H1 (cell line): Measurements from ENCODE around the gene FOXN3. TPM values are rescaled to one million over a fixed set of nuclear protein-coding genes. Genes with fewer than 3 reads are reported as not detected.

ENCODE experiments used
- CTCF ChIA-PET: fragments of 300-600 bp; sonication (Branson Sonifier 250); formaldehyde crosslinking; loops from one replicate; lab custom pipeline; 2021; ENCODE audit not compliant: partially characterized antibody; lab: Charles Lee
- POLR2A ChIA-PET: fragments of 300-600 bp; sonication (Branson Sonifier 250); formaldehyde crosslinking; loops from one replicate; lab custom pipeline; 2021; ENCODE audit warnings: inconsistent platforms; ENCODE audit not compliant: partially characterized antibody; lab: Charles Lee
- DNase-seq, 2 experiments: peaks; one replicate each; pipeline versions ENCODE4 v3.0.0 to v3.0.0-alpha.2; 2010 to 2022; ENCODE audit warnings: low spot score in 2 of 2, low read depth in 1 of 2, mixed read lengths in 1 of 2
- FAIRE-seq: peaks from 2 replicates; lab custom pipeline; 2011; peaks lifted over from hg19 to GRCh38; lab: Jason Lieb, UNC
- H2AFZ ChIP-seq: 2 replicates; pipeline ENCODE4 v1.8.1; 2012; ENCODE audit warnings: low read length, inconsistent platforms
- H2AK5ac ChIP-seq: 2 replicates; pipeline ENCODE4 v1.6.1; 2013; ENCODE audit warnings: low read depth, low read length
- H2BK120ac ChIP-seq: replicated peaks from 2 replicates; pipeline ENCODE3; 2013; ENCODE audit warnings: low read depth, low read length, inconsistent platforms
- H2BK12ac ChIP-seq: 2 replicates; pipeline ENCODE4 v1.6.1; 2013; ENCODE audit warnings: low read depth, low read length
- H2BK15ac ChIP-seq: 2 replicates; pipeline ENCODE4 v1.6.1; 2013; ENCODE audit warnings: low read length
- H2BK20ac ChIP-seq: 2 replicates; pipeline ENCODE4 v1.6.1; 2013; ENCODE audit warnings: low read length
- H2BK5ac ChIP-seq: 2 replicates; pipeline ENCODE4 v1.6.1; 2013; ENCODE audit warnings: low read depth, low read length
- H3K14ac ChIP-seq: 2 replicates; pipeline ENCODE4 v1.6.1; 2013; ENCODE audit warnings: inconsistent platforms; ENCODE audit not compliant: insufficient read length
- H3K18ac ChIP-seq: 2 replicates; pipeline ENCODE4 v1.6.1; 2013; ENCODE audit warnings: low read length; ENCODE audit errors: extremely low read depth
- H3K23ac ChIP-seq: 2 replicates; pipeline ENCODE4 v1.6.1; 2013; ENCODE audit warnings: inconsistent platforms; ENCODE audit not compliant: insufficient read length
- H3K23me2 ChIP-seq: 2 replicates; pipeline ENCODE4 v1.6.1; 2013; ENCODE audit warnings: low read depth, low read length
- H3K27ac ChIP-seq: 2 replicates; pipeline ENCODE4 v1.6.1; 2011; ENCODE audit warnings: low read depth, low read length, inconsistent platforms
- H3K27me3 ChIP-seq, 4 experiments: replicated peaks in 1 of 4; 1 replicate in 1 of 4; 2 replicates in 3 of 4; pipeline versions ENCODE4 v1.6.1 to v1.8.1; 2011 to 2013; ENCODE audit warnings: low read length in 3 of 4, mild to moderate bottlenecking in 3 of 4, inconsistent platforms in 2 of 4, mixed read lengths in 2 of 4, moderate library complexity in 1 of 4; ENCODE audit not compliant: control insufficient read depth in 3 of 4, insufficient read depth in 3 of 4; ENCODE audit errors: extremely low read depth in 1 of 4
- H3K36me3 ChIP-seq, 4 experiments: 2 replicates each; pipeline versions ENCODE4 v1.6.1 to v1.8.1; 2011 to 2013; ENCODE audit warnings: mild to moderate bottlenecking in 4 of 4, low read length in 3 of 4, moderate library complexity in 2 of 4, control low read depth in 1 of 4, inconsistent platforms in 1 of 4; ENCODE audit not compliant: insufficient read depth in 4 of 4, control insufficient read depth in 2 of 4
- H3K4ac ChIP-seq: replicated peaks from 2 replicates; pipeline ENCODE3; 2013; ENCODE audit warnings: low read length, low read depth, mixed read lengths, inconsistent platforms; ENCODE audit not compliant: insufficient read length
- H3K4me1 ChIP-seq, 4 experiments: replicated peaks in 1 of 4; 1 replicate in 1 of 4; 2 replicates in 3 of 4; pipeline versions ENCODE4 v1.6.1 to v1.8.1; 2011 to 2013; ENCODE audit warnings: low read length in 3 of 4, inconsistent platforms in 2 of 4, mixed read lengths in 1 of 4; ENCODE audit not compliant: insufficient read depth in 4 of 4, control insufficient read depth in 3 of 4
- H3K4me2 ChIP-seq, 2 experiments: 2 replicates each; pipeline versions ENCODE4 v1.6.1 to v1.8.1; 2011 to 2013; ENCODE audit warnings: low read depth in 2 of 2, low read length in 2 of 2, control low read depth in 1 of 2, inconsistent platforms in 1 of 2, mild to moderate bottlenecking in 1 of 2; ENCODE audit not compliant: insufficient read depth in 1 of 2
- H3K4me3 ChIP-seq, 4 experiments: fragments of 200-600, 300-600 bp in 1 of 4; sonication (generic), shearing (Covaris generic), sonication (Bioruptor Twin) in 1 of 4; 2 replicates each; pipeline versions ENCODE4 v1.5.1 to v1.8.1; 2011 to 2016; ENCODE audit warnings: low read length in 4 of 4, low read depth in 3 of 4, control low read depth in 2 of 4, inconsistent platforms in 2 of 4, mild to moderate bottlenecking in 2 of 4, mixed read lengths in 1 of 4, moderate library complexity in 1 of 4; ENCODE audit not compliant: insufficient read depth in 2 of 4; ENCODE audit errors: extremely low read depth in 1 of 4
- H3K56ac ChIP-seq: replicated peaks from 2 replicates; pipeline ENCODE3; 2013; ENCODE audit warnings: low read depth, mild to moderate bottlenecking, mixed read lengths, low read length, inconsistent platforms; ENCODE audit not compliant: insufficient read length
- H3K79me1 ChIP-seq: 2 replicates; pipeline ENCODE4 v1.6.1; 2013; ENCODE audit warnings: low read depth, low read length, control low read depth
- H3K79me2 ChIP-seq, 2 experiments: 2 replicates each; pipeline versions ENCODE4 v1.6.1 to v1.8.1; 2012 to 2013; ENCODE audit warnings: low read length in 2 of 2, mild to moderate bottlenecking in 2 of 2, inconsistent platforms in 1 of 2; ENCODE audit not compliant: insufficient read depth in 2 of 2, control insufficient read depth in 1 of 2
- H3K9ac ChIP-seq, 4 experiments: replicated peaks in 1 of 4; 1 replicate in 1 of 4; 2 replicates in 3 of 4; pipeline versions ENCODE4 v1.6.1 to v1.8.1; 2011 to 2013; ENCODE audit warnings: low read depth in 3 of 4, low read length in 3 of 4, control low read depth in 2 of 4, mild to moderate bottlenecking in 2 of 4, moderate library complexity in 2 of 4, inconsistent platforms in 1 of 4; ENCODE audit errors: extremely low read depth in 1 of 4
- H3K9me3 ChIP-seq, 2 experiments: 2 replicates each; pipeline versions ENCODE4 v1.6.1 to v1.8.1; 2012 to 2013; ENCODE audit warnings: mild to moderate bottlenecking in 2 of 2, moderate library complexity in 2 of 2, control low read depth in 1 of 2, inconsistent platforms in 1 of 2, low read depth in 1 of 2, low read length in 1 of 2, mixed read lengths in 1 of 2; ENCODE audit not compliant: insufficient read depth in 2 of 2
- H4K20me1 ChIP-seq, 2 experiments: replicated peaks in 1 of 2; 2 replicates each; pipeline versions ENCODE3 to v1.8.1; 2011 to 2013; ENCODE audit warnings: inconsistent platforms in 2 of 2, low read length in 2 of 2, mild to moderate bottlenecking in 1 of 2; ENCODE audit not compliant: insufficient read depth in 2 of 2, control insufficient read depth in 1 of 2
- H4K5ac ChIP-seq: 2 replicates; pipeline ENCODE4 v1.6.1; 2013; ENCODE audit warnings: low read length, low read depth, mixed read lengths, inconsistent platforms; ENCODE audit not compliant: insufficient read length
- H4K8ac ChIP-seq: 2 replicates; pipeline ENCODE4 v1.8.0; 2013; ENCODE audit warnings: mild to moderate bottlenecking, moderate library complexity, low read length, inconsistent platforms; ENCODE audit not compliant: insufficient read depth; ENCODE audit errors: extremely low read depth
- H4K91ac ChIP-seq: replicated peaks from 2 replicates; pipeline ENCODE3; 2013; ENCODE audit warnings: low read length, mixed read lengths, inconsistent platforms; ENCODE audit not compliant: insufficient read length
- CEBPB ChIP-seq: IDR thresholded peaks from 2 replicates; pipeline ENCODE4 v1.6.1; 2012; ENCODE audit warnings: low read depth, low read length
- EZH2 ChIP-seq: fragments of 200-600 bp; sonication (generic); IDR thresholded peaks from 2 replicates; pipeline ENCODE4 v1.7.1; 2012; ENCODE audit warnings: low read depth, mild to moderate bottlenecking, moderate library complexity, low read length, inconsistent platforms; ENCODE audit not compliant: severe bottlenecking
- KDM5A ChIP-seq: fragments of 200-600 bp; IDR thresholded peaks from 2 replicates; pipeline ENCODE4 v1.7.1; 2012; ENCODE audit warnings: mild to moderate bottlenecking, low read length, inconsistent platforms, mixed read lengths
- MAFK ChIP-seq: IDR thresholded peaks from 2 replicates; pipeline ENCODE4 v1.6.1; 2012; ENCODE audit warnings: low read depth, mild to moderate bottlenecking, improper control_type of control experiment, low read length
- PHF8 ChIP-seq: fragments of 200-600 bp; sonication (generic); conservative IDR thresholded peaks from 2 replicates; pipeline ENCODE4 v1.7.1; 2012; ENCODE audit warnings: low read depth, mild to moderate bottlenecking, inconsistent platforms, low read length, moderate library complexity
- RFX5 ChIP-seq: IDR thresholded peaks from 2 replicates; pipeline ENCODE4 v1.6.1; 2011; ENCODE audit warnings: low read depth, low read length, improper control_type of control experiment, borderline replicate concordance
- SIN3A ChIP-seq, 2 experiments: IDR thresholded peaks in 1 of 2; conservative IDR thresholded peaks in 1 of 2; 2 replicates each; pipeline ENCODE4 v1.6.1; 2011 to 2012; ENCODE audit warnings: low read length in 2 of 2, improper control_type of control experiment in 1 of 2, low read depth in 1 of 2, mild to moderate bottlenecking in 1 of 2
- SIRT6 ChIP-seq: IDR thresholded peaks from one replicate; pipeline ENCODE4 v1.7.1; 2012; ENCODE audit warnings: low read length, inconsistent platforms
- SRF ChIP-seq: IDR thresholded peaks from 2 replicates; pipeline ENCODE4 v1.6.1; 2011; ENCODE audit warnings: mild to moderate bottlenecking, low read depth, low read length, moderate library complexity
- YY1 ChIP-seq: IDR thresholded peaks from 2 replicates; pipeline ENCODE4 v1.6.1; 2011; ENCODE audit warnings: low read depth, mild to moderate bottlenecking, low read length
- WGBS, 2 experiments: shearing (Covaris generic) in 1 of 2; methylation state at CpG; one replicate each; pipeline versions ENCODE4 v1.1.6 to v1.1.7; 2013 to 2015; ENCODE audit warnings: low lambda C conversion rate in 2 of 2, mixed read lengths in 2 of 2, inconsistent platforms in 1 of 2, low coverage in 1 of 2, missing lambda C conversion rate in 1 of 2; ENCODE audit not compliant: insufficient replicate concordance in 2 of 2, insufficient coverage in 1 of 2, insufficient read length in 1 of 2; ENCODE audit errors: extremely low coverage in 1 of 2, missing lambda C conversion rate in 1 of 2; 5-methylcytosine and 5-hydroxymethylcytosine counted together
- polyA plus RNA-seq, 7 experiments: library from polyadenylated mRNA; depleted of rRNA in 3 of 7; stranded (reverse) in 5 of 7; unstranded in 2 of 7; fragments of >200 nt in 5 of 7; fragments of 200-250 nt in 2 of 7; gene quantifications; 1 replicate in 5 of 7; 2 replicates in 1 of 7; 4 replicates in 1 of 7; pipeline versions ENCODE4 v1.2.1 to v1.2.3, GENCODE V29; 2011 to 2013; ENCODE audit warnings: missing spikeins in 2 of 7, mixed read lengths in 2 of 7
- total RNA-seq: library from RNA; stranded (reverse); fragmentation: NEBNext Ultra II Directional; extraction: Animal tissue kit (Norgen Biotek cat#: 25700); gene quantifications from 2 replicates; pipeline ENCODE4 v1.2.1, GENCODE V29; 2021
- TF ChIP-seq, protein P1 (sequence below): IDR thresholded peaks from 2 replicates; pipeline ENCODE4 v1.6.1; 2012; ENCODE audit warnings: low read length, inconsistent platforms

The FOXN3 gene
- total and polyA plus RNA-seq, 2 of the 8 experiments (the other 6 are each of a cell fraction or from before 2014, with no cell fraction given): 52.6 to 178 TPM

DNA sequence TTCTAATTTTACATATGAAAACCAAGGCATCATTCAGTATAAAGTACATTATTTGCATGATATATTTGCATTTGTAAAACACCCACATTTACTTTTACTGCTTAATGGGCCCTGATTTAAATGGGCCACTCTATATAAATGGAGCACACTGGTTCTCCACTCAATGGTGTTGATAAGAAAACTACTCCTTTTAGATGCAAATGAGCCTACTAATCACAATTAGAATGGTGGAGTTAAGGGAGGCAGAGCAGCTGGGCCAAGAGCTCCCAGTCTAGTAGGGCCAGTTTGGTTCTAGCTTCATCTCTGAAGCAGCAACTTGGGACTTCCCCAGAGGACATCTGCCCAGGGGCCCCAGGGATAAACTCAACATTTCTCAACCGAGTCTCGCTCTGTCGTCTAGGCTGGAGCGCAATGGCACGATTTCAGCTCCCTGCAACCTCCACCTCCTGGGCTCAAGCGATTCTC, 120.7 kb downstream of the FOXN3 start:
- Histone ChIP-seq H3K14ac (no peak overlapping the region), H3K79me2 (peaks cover 0 to 57% of the 10 kb centered on the region in 2 experiments; a peak in 2 of 4 replicates), H3K4ac (no peak overlapping the region), H4K91ac (no peak overlapping the region), H3K36me3 (peaks cover 0 to 3% (median 1%) of the 10 kb centered on the region in 4 experiments; a peak in 2 of 8 replicates), H2AFZ (no peak overlapping the region), H3K4me1 (peaks cover 18 to 38% (median 34%) of the 10 kb centered on the region in 4 experiments), H3K4me2 (peak overlapping the region; percentile 27 to 47; a peak in 2 of 4 replicates), H4K8ac (no peak overlapping the region), H2BK15ac (no peak overlapping the region), H3K23me2 (no peaks in the 10 kb centered on the region; the same call in none of the 2 replicates), H2BK120ac (no peak overlapping the region), H3K9ac (no peak overlapping the region), H2BK12ac (no peak overlapping the region), H2BK5ac (peak overlapping the region; percentile 92; the same call in 1 of the 2 replicates), H2BK20ac (no peak overlapping the region), H2AK5ac (no peak overlapping the region), H3K9me3 (no peaks in the 10 kb centered on the region), H4K5ac (peak overlapping the region; percentile 59), H4K20me1 (no peaks in the 10 kb centered on the region), H3K23ac (no peak overlapping the region), H3K56ac (no peak overlapping the region), H3K18ac (peak overlapping the region; percentile 41; the same call in 1 of the 2 replicates), H3K27me3 (no peaks in the 10 kb centered on the region), H3K4me3 (peak overlapping the region in 1 of 4 experiments; percentile 28; a peak in 1 of 8 replicates), H3K79me1 (0 out of 2 replicates have a peak, but pooled peaks cover 9% of the 10 kb centered on the region), H3K27ac (peak overlapping the region; percentile 78; the same call in 1 of the 2 replicates)
- peak; percentile 71 for FAIRE-seq
- 8% methylated on average over 6 of the region's 6 CpGs; no CpG with 5 or more reads in 1 of the 2 experiments for WGBS, 2 experiments
- peak in 1 of 2 experiments; percentile 73 for DNase-seq
- CTCF ChIA-PET: interaction anchor here (0.6 to 1.9 kb wide), 11 partner anchors 9 to 279 kb away, joined by 3 to 5 read pairs (median 3); no protein-coding TSS in a partner anchor
- POLR2A ChIA-PET: interaction anchor here (0.7 to 1.9 kb wide), 6 partner anchors 9 to 156 kb away, joined by 3 to 8 read pairs (median 3); no protein-coding TSS in a partner anchor
- TF ChIP-seq, protein P1, sequence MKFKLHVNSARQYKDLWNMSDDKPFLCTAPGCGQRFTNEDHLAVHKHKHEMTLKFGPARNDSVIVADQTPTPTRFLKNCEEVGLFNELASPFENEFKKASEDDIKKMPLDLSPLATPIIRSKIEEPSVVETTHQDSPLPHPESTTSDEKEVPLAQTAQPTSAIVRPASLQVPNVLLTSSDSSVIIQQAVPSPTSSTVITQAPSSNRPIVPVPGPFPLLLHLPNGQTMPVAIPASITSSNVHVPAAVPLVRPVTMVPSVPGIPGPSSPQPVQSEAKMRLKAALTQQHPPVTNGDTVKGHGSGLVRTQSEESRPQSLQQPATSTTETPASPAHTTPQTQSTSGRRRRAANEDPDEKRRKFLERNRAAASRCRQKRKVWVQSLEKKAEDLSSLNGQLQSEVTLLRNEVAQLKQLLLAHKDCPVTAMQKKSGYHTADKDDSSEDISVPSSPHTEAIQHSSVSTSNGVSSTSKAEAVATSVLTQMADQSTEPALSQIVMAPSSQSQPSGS: no peak
- TF ChIP-seq SRF (no peak), SIN3A (conservative IDR thresholded peaks at IDR 0.05 in 1 of 2, IDR thresholded peaks at IDR 0.05 in 1 of 2; ENCODE audit: low read depth in 1 of 2, low read length in 2 of 2) (no peak), PHF8 (no peak), KDM5A (no peak), CEBPB (no peak), EZH2 (no peak), RFX5 (no peak), YY1 (0 out of 2 replicates have a peak, but pooled peaks have one; percentile 9), MAFK (no peak), SIRT6 (no peak)
